H1 (cell line): ENCODE results near the gene IVNS1ABP. TPM values are rescaled to one million over a fixed set of nuclear protein-coding genes. Genes with fewer than 3 reads are reported as not detected.

Experiments
- CTCF ChIA-PET: fragments of 300-600 bp; sonication (Branson Sonifier 250); formaldehyde crosslinking; loops from one replicate; lab custom pipeline; 2021; ENCODE audit not compliant: partially characterized antibody; lab: Charles Lee
- POLR2A ChIA-PET: fragments of 300-600 bp; sonication (Branson Sonifier 250); formaldehyde crosslinking; loops from one replicate; lab custom pipeline; 2021; ENCODE audit warnings: inconsistent platforms; ENCODE audit not compliant: partially characterized antibody; lab: Charles Lee
- DNase-seq, 2 experiments: peaks; one replicate each; pipeline versions ENCODE4 v3.0.0 to v3.0.0-alpha.2; 2010 to 2022; ENCODE audit warnings: low spot score in 2 of 2, low read depth in 1 of 2, mixed read lengths in 1 of 2
- FAIRE-seq: peaks from 2 replicates; lab custom pipeline; 2011; peaks lifted over from hg19 to GRCh38; lab: Jason Lieb, UNC
- H2AFZ ChIP-seq: 2 replicates; pipeline ENCODE4 v1.8.1; 2012; ENCODE audit warnings: low read length, inconsistent platforms
- H2AK5ac ChIP-seq: 2 replicates; pipeline ENCODE4 v1.6.1; 2013; ENCODE audit warnings: low read depth, low read length
- H2BK120ac ChIP-seq: replicated peaks from 2 replicates; pipeline ENCODE3; 2013; ENCODE audit warnings: low read depth, low read length, inconsistent platforms
- H2BK12ac ChIP-seq: 2 replicates; pipeline ENCODE4 v1.6.1; 2013; ENCODE audit warnings: low read depth, low read length
- H2BK15ac ChIP-seq: 2 replicates; pipeline ENCODE4 v1.6.1; 2013; ENCODE audit warnings: low read length
- H2BK20ac ChIP-seq: 2 replicates; pipeline ENCODE4 v1.6.1; 2013; ENCODE audit warnings: low read length
- H2BK5ac ChIP-seq: 2 replicates; pipeline ENCODE4 v1.6.1; 2013; ENCODE audit warnings: low read depth, low read length
- H3K14ac ChIP-seq: 2 replicates; pipeline ENCODE4 v1.6.1; 2013; ENCODE audit warnings: inconsistent platforms; ENCODE audit not compliant: insufficient read length
- H3K18ac ChIP-seq: 2 replicates; pipeline ENCODE4 v1.6.1; 2013; ENCODE audit warnings: low read length; ENCODE audit errors: extremely low read depth
- H3K23ac ChIP-seq: 2 replicates; pipeline ENCODE4 v1.6.1; 2013; ENCODE audit warnings: inconsistent platforms; ENCODE audit not compliant: insufficient read length
- H3K23me2 ChIP-seq: 2 replicates; pipeline ENCODE4 v1.6.1; 2013; ENCODE audit warnings: low read depth, low read length
- H3K27ac ChIP-seq: 2 replicates; pipeline ENCODE4 v1.6.1; 2011; ENCODE audit warnings: low read depth, low read length, inconsistent platforms
- H3K27me3 ChIP-seq, 4 experiments: replicated peaks in 1 of 4; 1 replicate in 1 of 4; 2 replicates in 3 of 4; pipeline versions ENCODE4 v1.6.1 to v1.8.1; 2011 to 2013; ENCODE audit warnings: low read length in 3 of 4, mild to moderate bottlenecking in 3 of 4, inconsistent platforms in 2 of 4, mixed read lengths in 2 of 4, moderate library complexity in 1 of 4; ENCODE audit not compliant: control insufficient read depth in 3 of 4, insufficient read depth in 3 of 4; ENCODE audit errors: extremely low read depth in 1 of 4
- H3K36me3 ChIP-seq, 4 experiments: 2 replicates each; pipeline versions ENCODE4 v1.6.1 to v1.8.1; 2011 to 2013; ENCODE audit warnings: mild to moderate bottlenecking in 4 of 4, low read length in 3 of 4, moderate library complexity in 2 of 4, control low read depth in 1 of 4, inconsistent platforms in 1 of 4; ENCODE audit not compliant: insufficient read depth in 4 of 4, control insufficient read depth in 2 of 4
- H3K4ac ChIP-seq: replicated peaks from 2 replicates; pipeline ENCODE3; 2013; ENCODE audit warnings: low read length, low read depth, mixed read lengths, inconsistent platforms; ENCODE audit not compliant: insufficient read length
- H3K4me1 ChIP-seq, 4 experiments: replicated peaks in 1 of 4; 1 replicate in 1 of 4; 2 replicates in 3 of 4; pipeline versions ENCODE4 v1.6.1 to v1.8.1; 2011 to 2013; ENCODE audit warnings: low read length in 3 of 4, inconsistent platforms in 2 of 4, mixed read lengths in 1 of 4; ENCODE audit not compliant: insufficient read depth in 4 of 4, control insufficient read depth in 3 of 4
- H3K4me2 ChIP-seq, 2 experiments: 2 replicates each; pipeline versions ENCODE4 v1.6.1 to v1.8.1; 2011 to 2013; ENCODE audit warnings: low read depth in 2 of 2, low read length in 2 of 2, control low read depth in 1 of 2, inconsistent platforms in 1 of 2, mild to moderate bottlenecking in 1 of 2; ENCODE audit not compliant: insufficient read depth in 1 of 2
- H3K4me3 ChIP-seq, 4 experiments: fragments of 200-600, 300-600 bp in 1 of 4; sonication (generic), shearing (Covaris generic), sonication (Bioruptor Twin) in 1 of 4; 2 replicates each; pipeline versions ENCODE4 v1.5.1 to v1.8.1; 2011 to 2016; ENCODE audit warnings: low read length in 4 of 4, low read depth in 3 of 4, control low read depth in 2 of 4, inconsistent platforms in 2 of 4, mild to moderate bottlenecking in 2 of 4, mixed read lengths in 1 of 4, moderate library complexity in 1 of 4; ENCODE audit not compliant: insufficient read depth in 2 of 4; ENCODE audit errors: extremely low read depth in 1 of 4
- H3K56ac ChIP-seq: replicated peaks from 2 replicates; pipeline ENCODE3; 2013; ENCODE audit warnings: low read depth, mild to moderate bottlenecking, mixed read lengths, low read length, inconsistent platforms; ENCODE audit not compliant: insufficient read length
- H3K79me1 ChIP-seq: 2 replicates; pipeline ENCODE4 v1.6.1; 2013; ENCODE audit warnings: low read depth, low read length, control low read depth
- H3K79me2 ChIP-seq, 2 experiments: 2 replicates each; pipeline versions ENCODE4 v1.6.1 to v1.8.1; 2012 to 2013; ENCODE audit warnings: low read length in 2 of 2, mild to moderate bottlenecking in 2 of 2, inconsistent platforms in 1 of 2; ENCODE audit not compliant: insufficient read depth in 2 of 2, control insufficient read depth in 1 of 2
- H3K9ac ChIP-seq, 4 experiments: replicated peaks in 1 of 4; 1 replicate in 1 of 4; 2 replicates in 3 of 4; pipeline versions ENCODE4 v1.6.1 to v1.8.1; 2011 to 2013; ENCODE audit warnings: low read depth in 3 of 4, low read length in 3 of 4, control low read depth in 2 of 4, mild to moderate bottlenecking in 2 of 4, moderate library complexity in 2 of 4, inconsistent platforms in 1 of 4; ENCODE audit errors: extremely low read depth in 1 of 4
- H3K9me3 ChIP-seq, 2 experiments: 2 replicates each; pipeline versions ENCODE4 v1.6.1 to v1.8.1; 2012 to 2013; ENCODE audit warnings: mild to moderate bottlenecking in 2 of 2, moderate library complexity in 2 of 2, control low read depth in 1 of 2, inconsistent platforms in 1 of 2, low read depth in 1 of 2, low read length in 1 of 2, mixed read lengths in 1 of 2; ENCODE audit not compliant: insufficient read depth in 2 of 2
- H4K20me1 ChIP-seq, 2 experiments: replicated peaks in 1 of 2; 2 replicates each; pipeline versions ENCODE3 to v1.8.1; 2011 to 2013; ENCODE audit warnings: inconsistent platforms in 2 of 2, low read length in 2 of 2, mild to moderate bottlenecking in 1 of 2; ENCODE audit not compliant: insufficient read depth in 2 of 2, control insufficient read depth in 1 of 2
- H4K5ac ChIP-seq: 2 replicates; pipeline ENCODE4 v1.6.1; 2013; ENCODE audit warnings: low read length, low read depth, mixed read lengths, inconsistent platforms; ENCODE audit not compliant: insufficient read length
- H4K8ac ChIP-seq: 2 replicates; pipeline ENCODE4 v1.8.0; 2013; ENCODE audit warnings: mild to moderate bottlenecking, moderate library complexity, low read length, inconsistent platforms; ENCODE audit not compliant: insufficient read depth; ENCODE audit errors: extremely low read depth
- H4K91ac ChIP-seq: replicated peaks from 2 replicates; pipeline ENCODE3; 2013; ENCODE audit warnings: low read length, mixed read lengths, inconsistent platforms; ENCODE audit not compliant: insufficient read length
- MAFK ChIP-seq: IDR thresholded peaks from 2 replicates; pipeline ENCODE4 v1.6.1; 2012; ENCODE audit warnings: low read depth, mild to moderate bottlenecking, improper control_type of control experiment, low read length
- POLR2AphosphoS5 ChIP-seq: IDR thresholded peaks from 2 replicates; pipeline ENCODE4 v1.6.1; 2011; ENCODE audit warnings: low read depth, low read length
- RFX5 ChIP-seq: IDR thresholded peaks from 2 replicates; pipeline ENCODE4 v1.6.1; 2011; ENCODE audit warnings: low read depth, low read length, improper control_type of control experiment, borderline replicate concordance
- TCF12 ChIP-seq: IDR thresholded peaks from 2 replicates; pipeline ENCODE4 v1.6.1; 2011; ENCODE audit warnings: low read depth, mild to moderate bottlenecking, low read length
- ZNF274 ChIP-seq: IDR thresholded peaks from 2 replicates; pipeline ENCODE4 v1.7.0; 2012; ENCODE audit warnings: low read length, borderline replicate concordance; ENCODE audit errors: extremely low read depth
- polyA plus RNA-seq, 7 experiments: library from polyadenylated mRNA; depleted of rRNA in 3 of 7; stranded (reverse) in 5 of 7; unstranded in 2 of 7; fragments of >200 nt in 5 of 7; fragments of 200-250 nt in 2 of 7; gene quantifications; 1 replicate in 5 of 7; 2 replicates in 1 of 7; 4 replicates in 1 of 7; pipeline versions ENCODE4 v1.2.1 to v1.2.3, GENCODE V29; 2011 to 2013; ENCODE audit warnings: missing spikeins in 2 of 7, mixed read lengths in 2 of 7
- total RNA-seq: library from RNA; stranded (reverse); fragmentation: NEBNext Ultra II Directional; extraction: Animal tissue kit (Norgen Biotek cat#: 25700); gene quantifications from 2 replicates; pipeline ENCODE4 v1.2.1, GENCODE V29; 2021

The IVNS1ABP gene
- total and polyA plus RNA-seq, 2 of the 8 experiments (the other 6 are each of a cell fraction or from before 2014, with no cell fraction given) = 65.9 to 189 TPM

DNA sequence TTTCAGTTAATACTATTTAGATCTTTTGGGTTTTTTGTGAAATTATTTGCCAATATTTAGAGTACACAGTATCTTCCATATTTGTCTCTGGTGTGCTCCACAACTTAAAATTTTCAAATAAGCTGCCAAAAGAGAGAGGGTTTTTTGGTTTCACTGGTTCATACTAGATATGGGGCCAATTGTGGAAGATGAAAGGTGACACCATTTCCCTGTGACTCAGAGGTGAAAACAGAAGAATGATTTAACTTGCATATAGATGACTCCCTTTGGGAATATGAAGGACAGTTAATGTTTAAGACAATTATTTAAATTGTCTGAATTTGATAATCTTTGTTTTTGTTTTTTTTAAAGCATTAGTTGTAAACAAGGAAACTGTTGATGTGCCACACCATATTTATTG lies 37.5 kb downstream of the IVNS1ABP start:
- Histone ChIP-seq H2BK120ac (no peak overlapping the region), H3K9me3 (no peaks in the 10 kb centered on the region), H4K91ac (no peak overlapping the region), H3K23ac (no peak overlapping the region), H3K79me2 (no peaks in the 10 kb centered on the region), H3K14ac (no peak overlapping the region), H3K23me2 (no peaks in the 10 kb centered on the region), H3K27me3 (no peaks in the 10 kb centered on the region), H3K4me1 (no peaks in the 10 kb centered on the region), H2AFZ (no peak overlapping the region), H4K8ac (no peak overlapping the region), H3K4me3 (no peak overlapping the region), H2BK20ac (no peak overlapping the region), H2AK5ac (no peak overlapping the region), H3K9ac (no peak overlapping the region), H3K18ac (no peak overlapping the region), H3K56ac (no peak overlapping the region), H3K27ac (no peak overlapping the region), H4K5ac (no peak overlapping the region), H2BK15ac (no peak overlapping the region), H3K4ac (no peak overlapping the region), H3K4me2 (no peak overlapping the region), H4K20me1 (no peaks in the 10 kb centered on the region), H3K79me1 (no peaks in the 10 kb centered on the region), H3K36me3 (no peaks in the 10 kb centered on the region), H2BK5ac (no peak overlapping the region), H2BK12ac (no peak overlapping the region)
- TF ChIP-seq ZNF274 (no peak), TCF12 (no peak), RFX5 (no peak), MAFK (no peak), POLR2AphosphoS5 (no peak)
- FAIRE-seq (no peak), DNase-seq (no peak)
- ChIA-PET CTCF (no interaction called here), POLR2A (interaction anchor here (2.9 kb wide), 1 partner anchor 11 kb away, joined by 12 read pairs; no protein-coding TSS in a partner anchor)
